Measurements from ENCODE around the gene NDUFB10.
A peak's percentile ranks its signal among the peaks of the same experiment; 100 is the strongest.

NDUFB10 gene

DNA sequence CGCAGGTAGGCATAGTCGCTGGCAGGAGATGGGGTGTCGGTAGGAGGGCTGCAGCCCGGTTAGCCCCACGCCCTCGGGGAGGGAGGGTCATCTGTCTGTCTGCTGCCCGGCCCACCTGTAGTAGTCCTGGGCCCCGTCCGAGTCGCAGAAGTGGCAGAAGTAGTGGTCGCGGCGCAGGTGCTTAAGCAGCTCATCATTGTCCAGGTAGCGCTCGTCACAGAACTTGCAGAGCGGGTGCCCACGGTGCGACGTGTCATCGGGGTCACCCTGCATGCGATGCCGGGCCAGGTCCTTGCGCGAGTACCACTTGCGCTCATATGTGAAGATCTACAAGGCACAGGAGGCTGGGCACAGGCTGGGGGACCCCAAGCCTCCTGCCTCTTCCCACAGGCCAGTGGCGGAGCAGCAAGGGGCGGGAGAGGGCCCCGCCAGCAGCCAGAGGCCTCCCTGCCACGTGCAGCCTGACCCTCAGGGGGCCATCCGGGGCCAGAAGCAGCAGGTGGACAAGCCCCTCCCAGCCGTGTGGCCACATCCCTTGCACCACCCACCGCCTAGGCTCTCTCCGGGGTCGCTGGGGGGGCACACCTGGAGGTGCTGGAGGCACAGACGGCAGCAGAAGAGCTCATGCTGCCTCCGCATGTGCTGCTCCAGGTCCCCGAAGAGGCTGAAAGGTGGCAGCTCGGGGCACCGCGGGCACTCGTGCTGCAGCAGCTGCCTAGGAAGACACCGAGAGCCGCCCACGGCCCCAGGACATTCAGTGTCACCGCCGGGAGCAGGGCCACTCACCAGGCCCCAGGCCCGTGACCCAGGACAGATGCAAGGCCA is 43.3 kb downstream of the NDUFB10 start:
- TF ChIP-seq, protein P1, sequence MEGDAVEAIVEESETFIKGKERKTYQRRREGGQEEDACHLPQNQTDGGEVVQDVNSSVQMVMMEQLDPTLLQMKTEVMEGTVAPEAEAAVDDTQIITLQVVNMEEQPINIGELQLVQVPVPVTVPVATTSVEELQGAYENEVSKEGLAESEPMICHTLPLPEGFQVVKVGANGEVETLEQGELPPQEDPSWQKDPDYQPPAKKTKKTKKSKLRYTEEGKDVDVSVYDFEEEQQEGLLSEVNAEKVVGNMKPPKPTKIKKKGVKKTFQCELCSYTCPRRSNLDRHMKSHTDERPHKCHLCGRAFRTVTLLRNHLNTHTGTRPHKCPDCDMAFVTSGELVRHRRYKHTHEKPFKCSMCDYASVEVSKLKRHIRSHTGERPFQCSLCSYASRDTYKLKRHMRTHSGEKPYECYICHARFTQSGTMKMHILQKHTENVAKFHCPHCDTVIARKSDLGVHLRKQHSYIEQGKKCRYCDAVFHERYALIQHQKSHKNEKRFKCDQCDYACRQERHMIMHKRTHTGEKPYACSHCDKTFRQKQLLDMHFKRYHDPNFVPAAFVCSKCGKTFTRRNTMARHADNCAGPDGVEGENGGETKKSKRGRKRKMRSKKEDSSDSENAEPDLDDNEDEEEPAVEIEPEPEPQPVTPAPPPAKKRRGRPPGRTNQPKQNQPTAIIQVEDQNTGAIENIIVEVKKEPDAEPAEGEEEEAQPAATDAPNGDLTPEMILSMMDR (conservative IDR thresholded peaks at IDR 0.05): no peak
- no peak overlapping the region for H3K27ac ChIP-seq

DNA sequence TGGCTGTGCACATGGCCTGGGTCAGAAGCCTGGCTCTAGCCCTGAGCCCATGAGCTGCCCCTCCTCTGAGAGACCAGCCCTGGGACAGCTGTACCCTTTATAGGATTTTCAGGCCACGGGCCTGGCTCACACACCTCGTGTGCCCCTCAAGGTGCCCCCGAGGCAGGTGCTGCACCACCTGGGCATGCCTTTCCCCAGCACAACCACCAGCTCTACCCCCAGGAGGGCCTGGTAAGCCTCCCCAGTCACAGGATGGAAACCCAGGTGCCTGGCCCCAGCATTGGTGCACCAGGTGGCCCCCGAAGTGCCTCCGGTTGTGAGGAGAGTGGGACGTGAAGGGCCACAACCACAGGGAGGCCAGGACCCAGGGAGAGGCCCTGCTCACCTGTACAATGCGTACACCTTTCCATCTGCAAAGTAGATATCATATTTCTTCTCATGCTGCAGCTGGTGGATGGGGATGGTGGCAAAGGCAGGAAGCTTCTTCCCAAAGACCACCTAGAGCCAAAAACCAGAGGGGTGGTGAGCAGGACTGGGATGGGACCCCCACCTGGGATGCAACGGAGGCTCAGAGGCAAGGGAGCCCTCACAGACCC is 44.0 kb downstream of the NDUFB10 start:
- peak overlapping the region; percentile 67; the same call in 1 of the 2 replicates for H3K27ac ChIP-seq

DNA sequence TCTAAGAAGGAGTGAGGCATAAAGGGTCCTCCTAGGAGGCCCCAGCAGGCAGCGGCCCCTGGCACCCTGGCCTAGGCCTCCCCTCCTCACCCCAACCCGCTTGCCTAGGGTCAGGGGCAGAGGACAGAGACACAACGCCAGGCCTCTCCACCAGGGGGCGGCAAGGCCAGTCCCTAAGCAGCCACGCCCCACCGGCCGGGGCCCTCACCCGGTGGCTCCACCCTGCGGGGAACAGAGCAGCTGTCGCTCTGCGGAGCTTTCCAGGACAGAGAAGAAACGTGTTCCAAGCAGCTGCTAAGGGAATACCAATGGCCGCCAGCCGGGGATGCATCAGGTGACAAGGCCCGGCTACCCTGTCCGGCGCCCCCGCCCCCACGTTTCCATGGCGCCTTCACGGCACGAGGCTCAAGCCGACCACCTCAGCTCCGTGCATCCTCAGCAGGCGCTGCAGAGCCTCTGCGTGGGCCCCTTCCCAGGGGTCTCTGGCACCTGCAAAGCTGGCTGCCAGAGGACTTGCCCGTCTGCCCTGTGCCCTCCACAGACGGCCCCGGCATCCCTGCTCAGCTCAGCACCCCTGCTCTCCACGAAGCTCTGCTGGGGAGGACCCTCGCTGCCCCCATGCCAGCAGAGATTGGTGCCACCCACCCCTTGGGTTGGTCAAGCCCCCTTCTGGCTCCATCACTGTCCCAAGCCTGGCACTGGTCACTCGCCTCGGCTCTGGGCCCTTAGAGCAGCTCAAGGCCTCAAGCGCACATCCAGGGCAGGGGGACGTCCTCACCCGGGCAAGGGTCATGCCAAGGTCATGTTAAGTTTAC is 44.7 kb downstream of the NDUFB10 start:
- TF ChIP-seq, protein P1 (conservative IDR thresholded peaks at IDR 0.05): peak; percentile 91
- peak overlapping the region; percentile 67 for H3K27ac ChIP-seq

More for the DNA sequence above, 44.0 kb downstream of the NDUFB10 start:
- TF ChIP-seq, protein P1 (conservative IDR thresholded peaks at IDR 0.05): no peak

DNA sequence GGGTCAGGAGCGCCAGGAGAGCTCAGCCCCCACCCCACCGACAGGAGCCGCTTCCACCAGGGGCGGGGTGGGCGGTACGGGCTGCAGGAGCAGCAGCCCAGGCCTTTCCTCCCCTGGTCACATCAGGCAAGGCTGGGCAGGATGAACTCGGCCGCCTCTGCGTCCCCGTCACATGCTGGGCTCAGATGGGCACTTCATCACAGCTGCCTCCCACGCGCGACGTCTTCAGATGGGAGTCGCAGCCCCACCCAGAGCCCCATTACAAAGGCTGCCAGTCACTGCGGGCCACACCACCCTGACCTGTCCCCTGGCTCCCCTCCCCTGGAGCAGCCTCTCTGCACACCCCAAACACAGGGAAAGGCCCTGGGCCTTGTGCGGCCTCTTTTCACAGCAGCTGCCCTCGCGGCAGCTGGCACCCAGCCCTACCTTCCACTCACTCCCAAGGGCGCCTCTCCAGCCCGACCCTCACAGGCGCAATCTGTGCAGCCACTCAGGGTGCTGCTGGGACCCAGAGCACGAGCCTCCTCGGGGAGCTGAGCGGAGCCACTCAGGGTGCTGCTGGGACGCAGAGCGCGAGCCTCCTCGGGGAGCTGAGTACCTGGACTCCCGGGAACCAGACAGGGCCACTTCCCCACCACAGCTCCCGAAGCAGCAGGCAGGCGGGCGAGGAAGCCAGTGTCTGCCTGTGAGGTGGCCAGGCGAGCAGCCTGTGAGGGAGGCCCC is 45.6 kb downstream of the NDUFB10 start:
- H3K27ac ChIP-seq: peak overlapping the region; percentile 67
- TF ChIP-seq, protein P1 (conservative IDR thresholded peaks at IDR 0.05): no peak

DNA sequence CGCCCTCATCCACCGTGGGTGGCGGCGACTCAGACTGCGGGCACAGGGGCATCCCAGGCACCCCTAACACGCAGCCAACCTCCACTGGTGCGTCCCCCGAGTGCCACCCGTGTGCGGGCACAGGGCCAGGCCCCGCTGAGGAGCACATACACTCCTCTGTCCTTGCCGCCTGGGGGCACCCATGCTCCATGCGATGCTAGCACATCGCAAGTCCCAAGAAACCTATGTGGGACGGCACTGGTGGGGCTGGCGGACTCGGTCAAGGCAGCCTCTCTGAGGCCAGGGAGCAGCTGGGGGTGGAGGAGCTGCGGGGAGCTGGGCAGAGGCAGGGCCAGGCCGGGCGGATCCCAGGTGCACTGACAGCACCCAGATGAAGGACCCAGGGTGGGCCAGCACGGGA is 46.3 kb downstream of the NDUFB10 start:
- TF ChIP-seq, protein P1 (conservative IDR thresholded peaks at IDR 0.05): no peak
- peak overlapping the region; percentile 67 for H3K27ac ChIP-seq

DNA sequence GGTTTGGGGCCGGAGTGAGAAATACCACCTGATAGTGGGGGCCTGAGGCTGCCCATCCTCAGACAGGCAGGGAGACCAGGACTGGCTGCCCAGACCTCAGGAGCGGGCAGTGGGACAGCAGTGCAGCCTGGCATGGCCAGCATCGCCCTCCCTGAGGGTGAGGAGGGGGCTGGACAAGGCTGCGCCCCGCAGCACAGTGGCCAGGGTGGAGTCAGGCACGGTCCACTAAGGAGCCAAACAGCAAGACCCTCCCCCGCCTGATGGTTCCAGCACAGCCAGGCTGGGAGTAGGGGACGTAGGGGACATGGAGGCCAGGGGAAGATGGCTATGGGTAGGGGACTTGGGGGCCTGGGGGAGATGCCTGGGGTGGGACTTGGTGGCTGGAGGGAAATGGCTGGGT is 47.0 kb downstream of the NDUFB10 start:
- TF ChIP-seq, protein P1 (conservative IDR thresholded peaks at IDR 0.05): no peak
- H3K27ac ChIP-seq: peak overlapping the region; percentile 67; the same call in 1 of the 2 replicates

Data from VCaP (cell line).